GM12878 (cell line): ENCODE measurements around the gene MRAS. TPM values are rescaled to one million over a fixed set of nuclear protein-coding genes. Genes with fewer than 3 reads are reported as not detected.

ENCODE experiments used
- ATAC-seq: fragments of 200-7000 bp; cut with Tn5 transposase; 3 replicates; pipeline ENCODE4 v1.9.1; 2020; ENCODE audit warnings: mild to moderate bottlenecking, moderate library complexity
- BruUV-seq: library from RNA; stranded (reverse); fragments of 400-500 nt; replicated peaks from 2 replicates; lab custom pipeline; 2021; lab: Mats Ljungman, UMichigan
- CTCF ChIA-PET: fragments of 300-600 bp; sonication (Branson Sonifier 250); formaldehyde crosslinking; extraction: SDS; loops from one replicate; lab custom pipeline; 2021; ENCODE audit warnings: inconsistent platforms; lab: Yijun Ruan, JAX
- POLR2A ChIA-PET: fragments of 350-600 bp; formaldehyde crosslinking; extraction: SDS; loops from one replicate; lab custom pipeline; 2021; ENCODE audit warnings: inconsistent platforms; lab: Charles Lee
- RAD21 ChIA-PET: fragments of 300-600 bp; sonication (Branson Sonifier 250); formaldehyde crosslinking; loops from one replicate; lab custom pipeline; 2023; ENCODE audit warnings: antibody characterized with exemption; ENCODE audit not compliant: unreplicated experiment; lab: Charles Lee
- SMC1A ChIA-PET: fragments of 300-600 bp; sonication (Branson Sonifier 250); formaldehyde crosslinking; loops from one replicate; lab custom pipeline; 2023; ENCODE audit not compliant: unreplicated experiment, uncharacterized antibody; lab: Charles Lee
- DNase-seq: peaks from one replicate; pipeline ENCODE4 v3.0.0-alpha.2; 2011; ENCODE audit warnings: low read depth, low spot score
- FAIRE-seq: peaks from 3 replicates; lab custom pipeline; 2011; peaks lifted over from hg19 to GRCh38; lab: Jason Lieb, UNC
- H2AFZ ChIP-seq: 2 replicates; pipeline ENCODE4 v1.6.0; 2011; ENCODE audit warnings: low read depth, low read length, control low read depth; ENCODE audit not compliant: control insufficient read depth
- H3K27ac ChIP-seq: 2 replicates; pipeline ENCODE4 v1.5.1; 2011; ENCODE audit warnings: control low read depth; ENCODE audit not compliant: control insufficient read depth, insufficient read depth
- H3K27me3 ChIP-seq, 2 experiments: replicated peaks in 1 of 2; 2 replicates each; pipeline versions ENCODE4 v1.6.0 to v1.6.1; 2011; ENCODE audit warnings: low read length in 1 of 2; ENCODE audit not compliant: control insufficient read depth in 2 of 2, insufficient read depth in 2 of 2
- H3K36me3 ChIP-seq, 2 experiments: 2 replicates each; pipeline ENCODE4 v1.5.1; 2011; ENCODE audit warnings: low read length in 1 of 2; ENCODE audit not compliant: control insufficient read depth in 2 of 2, insufficient read depth in 2 of 2
- H3K4me1 ChIP-seq: 2 replicates; pipeline ENCODE4 v1.6.1; 2011; ENCODE audit warnings: mild to moderate bottlenecking, low read length, moderate library complexity, mixed read lengths; ENCODE audit not compliant: control insufficient read depth, insufficient read depth
- H3K4me2 ChIP-seq: 2 replicates; pipeline ENCODE4 v1.6.0; 2011; ENCODE audit warnings: control low read depth; ENCODE audit not compliant: control insufficient read depth, insufficient read depth
- H3K4me3 ChIP-seq: fragments of 200-600 bp; sonication (generic); 2 replicates; pipeline ENCODE4 v1.5.1; 2016
- H3K79me2 ChIP-seq: 2 replicates; pipeline ENCODE4 v1.6.0; 2011; ENCODE audit warnings: low read length; ENCODE audit not compliant: control insufficient read depth, insufficient read depth
- H3K9ac ChIP-seq: 2 replicates; pipeline ENCODE4 v1.8.0; 2011; ENCODE audit warnings: low read length, control low read depth, mixed read lengths; ENCODE audit not compliant: control insufficient read depth, insufficient read depth
- H3K9me3 ChIP-seq: replicated peaks from 3 replicates; pipeline ENCODE4 v1.5.1; 2011; ENCODE audit warnings: mild to moderate bottlenecking, low read length; ENCODE audit not compliant: control insufficient read depth, insufficient read depth
- H4K20me1 ChIP-seq: 2 replicates; pipeline ENCODE4 v1.6.0; 2011; ENCODE audit not compliant: control insufficient read depth, insufficient read depth
- ATF3 ChIP-seq: IDR thresholded peaks from 2 replicates; pipeline ENCODE4 v1.6.1; 2011; ENCODE audit warnings: low read depth, mild to moderate bottlenecking, low read length, moderate library complexity, borderline replicate concordance; ENCODE audit errors: extremely low read depth
- BMI1 ChIP-seq: fragments of 450-650 bp; IDR thresholded peaks from 2 replicates; pipeline ENCODE4 v1.6.1; 2016; ENCODE audit warnings: mild to moderate bottlenecking, moderate library complexity, borderline replicate concordance
- CEBPZ ChIP-seq: fragments of 150-350 bp; IDR thresholded peaks from 2 replicates; pipeline ENCODE4 v1.6.1; 2016; ENCODE audit warnings: low read depth, low read length
- CHD2 ChIP-seq: IDR thresholded peaks from 2 replicates; pipeline ENCODE4 v1.6.1; 2011; ENCODE audit warnings: low read depth, low read length, improper control_type of control experiment, borderline replicate concordance
- E4F1 ChIP-seq: fragments of 450-650 bp; IDR thresholded peaks from 2 replicates; pipeline ENCODE4 v1.6.1; 2018; ENCODE audit warnings: borderline replicate concordance, mild to moderate bottlenecking; ENCODE audit not compliant: partially characterized antibody
- EGR1 ChIP-seq, 2 experiments: IDR thresholded peaks; 1 replicate in 1 of 2; 2 replicates in 1 of 2; pipeline ENCODE4 v1.6.1; 2011 to 2012; ENCODE audit warnings: low read depth in 2 of 2, low read length in 2 of 2, borderline replicate concordance in 1 of 2, mild to moderate bottlenecking in 1 of 2, moderate library complexity in 1 of 2
- GATAD2B ChIP-seq: fragments of 450-650 bp; conservative IDR thresholded peaks from 2 replicates; pipeline ENCODE4 v1.6.1; 2017; ENCODE audit warnings: low read depth, mild to moderate bottlenecking, moderate library complexity
- JUNB ChIP-seq: IDR thresholded peaks from 2 replicates; pipeline ENCODE4 v1.6.1; 2016; ENCODE audit warnings: antibody characterized with exemption, mild to moderate bottlenecking
- LARP7 ChIP-seq: fragments of 450-650 bp; IDR thresholded peaks from 2 replicates; pipeline ENCODE4 v1.6.1; 2017; ENCODE audit warnings: mild to moderate bottlenecking
- MYB ChIP-seq: fragments of 150-350 bp; IDR thresholded peaks from 2 replicates; pipeline ENCODE4 v1.6.1; 2014; ENCODE audit warnings: mild to moderate bottlenecking, low read depth, low read length, borderline replicate concordance
- TCF3 ChIP-seq: IDR thresholded peaks from 2 replicates; pipeline ENCODE4 v1.6.1; 2012; ENCODE audit warnings: low read depth, mild to moderate bottlenecking, low read length, borderline replicate concordance; ENCODE audit not compliant: insufficient read depth
- USF1 ChIP-seq: IDR thresholded peaks from 2 replicates; pipeline ENCODE4 v1.6.1; 2011; ENCODE audit warnings: borderline replicate concordance, low read depth, mild to moderate bottlenecking, moderate library complexity, mixed read lengths, low read length; ENCODE audit not compliant: insufficient read depth; ENCODE audit errors: extremely low read length
- WGBS: methylation state at CpG from one replicate; pipeline ENCODE4 v1.1.6; 2016; ENCODE audit warnings: low lambda C conversion rate; ENCODE audit not compliant: insufficient replicate concordance, insufficient coverage; ENCODE audit errors: missing lambda C conversion rate; 5-methylcytosine and 5-hydroxymethylcytosine counted together
- in situ Hi-C: fragments of 300-500 bp; cut with MboI; formaldehyde crosslinking; loops from 9 replicates; pipeline ENCODE4 v1.14.3; 2018; ENCODE audit warnings: mixed read lengths
- intact Hi-C: fragments of 100-400 bp; cut with micrococcal nuclease; formaldehyde crosslinking; loops from one replicate; pipeline ENCODE4 v1.14.2; 2022; ENCODE audit not compliant: unreplicated experiment
- polyA plus RNA-seq, 11 experiments: library from polyadenylated mRNA; depleted of rRNA in 4 of 11; unstranded in 6 of 11; stranded (reverse) in 5 of 11; fragments of >200 nt; fragmentation: Nextera tagmentation in 4 of 11; fragmentation: Illumina TruSeq in 1 of 11; extraction: Ambion mirVana in 4 of 11; extraction: Trizol in 1 of 11; gene quantifications; 1 replicate in 1 of 11; 2 replicates in 10 of 11; pipeline versions ENCODE4 v1.2.1 to v1.2.3, GENCODE V29; 2011 to 2016; ENCODE audit warnings: inconsistent platforms in 2 of 11, missing spikeins in 2 of 11, low read depth in 1 of 11
- total RNA-seq, 4 experiments: library from RNA; depleted of rRNA in 3 of 4; stranded (reverse); fragments of >200 nt in 3 of 4; fragmentation: Illumina TruSeq in 1 of 4; extraction: Trizol in 1 of 4; gene quantifications; 2 replicates each; pipeline versions ENCODE4 v1.2.1 to v1.2.3, GENCODE V29; 2013 to 2021

Gene MRAS
- total and polyA plus RNA-seq, 10 of the 15 experiments (the other 5 are each of a cell fraction or from before 2014, with no cell fraction given) = 0.01 to 0.44 (median 0.17) TPM; not detected in 6

GRCh38 chr3:138381950-138382715 lies 33.8 kb downstream of the MRAS start:
- ChIA-PET CTCF (no interaction called here), RAD21 (no interaction called here), SMC1A (no interaction called here), POLR2A (no interaction called here)
- Histone ChIP-seq H2AFZ (no peak overlapping the region), H3K9me3 (no peaks in the 10 kb centered on the region), H3K27ac (no peak overlapping the region), H3K4me1 (no peaks in the 10 kb centered on the region), H4K20me1 (0 out of 2 replicates have a peak, but pooled peaks cover 2% of the 10 kb centered on the region), H3K27me3 (peaks cover 0 to 7% of the 10 kb centered on the region in 2 experiments; a peak in 1 of 4 replicates), H3K36me3 (no peaks in the 10 kb centered on the region), H3K79me2 (no peaks in the 10 kb centered on the region), H3K4me2 (no peak overlapping the region), H3K4me3 (no peak overlapping the region), H3K9ac (no peak overlapping the region)
- BruUV-seq = no TSS peak
- TF ChIP-seq USF1 (no peak), GATAD2B (no peak), TCF3 (no peak), BMI1 (no peak), LARP7 (no peak), CEBPZ (no peak), CHD2 (no peak), EGR1 (IDR thresholded peaks at IDR 0.05; ENCODE audit: borderline replicate concordance in 1 of 2, low read depth in 2 of 2, low read length in 2 of 2) (no peak), ATF3 (no peak), JUNB (no peak), E4F1 (no peak), MYB (no peak)
- FAIRE-seq = no peak
- intact Hi-C loops = no loop called here
- no peak for ATAC-seq
- DNase-seq = no peak
- in situ Hi-C loops = no loop called here
- WGBS = 39% methylated on average over 3 of the region's 3 CpGs
